MCF 10A (cell line): Measurements from ENCODE around the gene KPNA5. TPM values are rescaled to one million over a fixed set of nuclear protein-coding genes. Genes with fewer than 3 reads are reported as not detected.

Experiments used
- BruUV-seq: library from RNA; stranded (reverse); fragments of 400-500 nt; replicated peaks from 2 replicates; lab custom pipeline; 2021; lab: Mats Ljungman, UMichigan
- CTCF ChIA-PET: fragments of 300-600 bp; sonication (Branson Sonifier 250); formaldehyde crosslinking; extraction: SDS; loops from one replicate; lab custom pipeline; 2021; ENCODE audit warnings: antibody characterized with exemption, inconsistent platforms; lab: Yijun Ruan, JAX
- POLR2A ChIA-PET: fragments of 300-600, 350-650 bp; sonication (Branson Sonifier 250); formaldehyde crosslinking; extraction: SDS; loops from one replicate; lab custom pipeline; 2020; ENCODE audit warnings: antibody characterized with exemption, inconsistent platforms; lab: Yijun Ruan, JAX
- DNase-seq: peaks from one replicate; pipeline ENCODE4 v3.0.0-alpha.2; 2018; ENCODE audit not compliant: unreplicated experiment
- H3K27ac Mint-ChIP-seq: one replicate; pipeline ENCODE4 v1.8.0; 2022; ENCODE audit warnings: mild to moderate bottlenecking, low read depth, mixed read lengths; ENCODE audit not compliant: unreplicated experiment
- H3K27me3 Mint-ChIP-seq: one replicate; pipeline ENCODE4 v1.8.0; 2022; ENCODE audit warnings: mixed read lengths; ENCODE audit not compliant: insufficient read depth, unreplicated experiment
- H3K36me3 Mint-ChIP-seq: one replicate; pipeline ENCODE4 v1.8.0; 2022; ENCODE audit warnings: mild to moderate bottlenecking, moderate library complexity, mixed read lengths; ENCODE audit not compliant: insufficient read depth, unreplicated experiment
- H3K4me1 Mint-ChIP-seq: one replicate; pipeline ENCODE4 v1.8.0; 2022; ENCODE audit warnings: mixed read lengths; ENCODE audit not compliant: insufficient read depth, unreplicated experiment
- H3K4me3 Mint-ChIP-seq: one replicate; pipeline ENCODE4 v1.8.0; 2022; ENCODE audit warnings: mild to moderate bottlenecking, moderate library complexity, mixed read lengths; ENCODE audit not compliant: unreplicated experiment
- H3K9me3 Mint-ChIP-seq: one replicate; pipeline ENCODE4 v1.8.0; 2022; ENCODE audit warnings: mixed read lengths; ENCODE audit not compliant: unreplicated experiment
- CTCF ChIP-seq: fragments of 200-600 bp; IDR thresholded peaks from one replicate; pipeline ENCODE4 v1.8.0; 2022; ENCODE audit warnings: antibody characterized with exemption, mild to moderate bottlenecking; ENCODE audit not compliant: unreplicated experiment
- intact Hi-C: fragments of 100-400 bp; cut with micrococcal nuclease; formaldehyde crosslinking; loops from 2 replicates; pipeline ENCODE4 v1.14.1; 2022
- total RNA-seq: library from RNA; stranded (reverse); gene quantifications from 2 replicates; pipeline ENCODE4 v1.2.3, GENCODE V29; 2022

The KPNA5 gene
- total RNA-seq, 1 experiment from 2014 or later: 6.0 TPM

GRCh38 chr6:116762235-116762634, 81.2 kb downstream of the KPNA5 start:
- Mint-ChIP-seq H3K9me3 (no peaks in the 10 kb centered on the region), H3K4me3 (no peak overlapping the region), H3K27ac (no peak overlapping the region), H3K36me3 (no peaks in the 10 kb centered on the region), H3K4me1 (no peaks in the 10 kb centered on the region), H3K27me3 (peaks cover 46% of the 10 kb centered on the region)
- CTCF ChIA-PET: interaction anchor here (0.6 kb wide), 1 partner anchor 81 kb away, joined by 3 read pairs; no protein-coding TSS in a partner anchor
- no peak for DNase-seq
- intact Hi-C loops: no loop called here
- POLR2A ChIA-PET: no interaction called here
- TF ChIP-seq CTCF: no peak
- no TSS peak for BruUV-seq

DNA sequence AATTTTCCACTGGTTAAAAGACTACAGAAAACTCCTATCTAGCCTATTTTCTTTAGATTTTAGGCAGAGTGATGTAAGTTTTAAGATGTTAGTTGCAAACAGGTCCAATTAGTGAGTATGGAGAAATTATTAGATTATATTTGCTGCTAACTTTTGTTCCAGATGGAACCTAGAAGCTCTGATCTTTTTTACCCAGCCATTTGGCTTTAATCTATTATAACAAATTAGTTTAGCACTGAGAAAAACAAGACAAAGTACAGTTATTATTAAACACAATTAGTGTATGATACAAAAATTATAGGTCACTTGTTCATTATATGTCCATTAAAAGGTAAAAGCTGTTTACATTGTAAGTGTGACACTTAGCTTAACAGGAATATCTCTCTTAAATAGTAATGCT, 82.0 kb downstream of the KPNA5 start:
- H3K9me3 Mint-ChIP-seq: no peaks in the 10 kb centered on the region
- no peak for DNase-seq
- no peak overlapping the region for H3K27ac Mint-ChIP-seq
- ChIA-PET POLR2A (no interaction called here), CTCF (interaction anchor here (1.0 to 1.2 kb wide), 2 partner anchors 16 to 84 kb away, joined by 6 to 7 read pairs; no protein-coding TSS in a partner anchor)
- no peak for TF ChIP-seq CTCF
- no peak overlapping the region for H3K4me3 Mint-ChIP-seq
- no peaks in the 10 kb centered on the region for H3K4me1 Mint-ChIP-seq
- intact Hi-C loops: no loop called here
- no peaks in the 10 kb centered on the region for H3K36me3 Mint-ChIP-seq
- no TSS peak for BruUV-seq
- peaks cover 41% of the 10 kb centered on the region for H3K27me3 Mint-ChIP-seq

GRCh38 chr6:116763906-116764628, 83.1 kb downstream of the KPNA5 start:
- ChIA-PET POLR2A (no interaction called here), CTCF (interaction anchor here (0.6 to 1.0 kb wide), 2 partner anchors 15 to 83 kb away, joined by 3 to 7 read pairs; no protein-coding TSS in a partner anchor)
- no peak for DNase-seq
- no peaks in the 10 kb centered on the region for H3K9me3 Mint-ChIP-seq
- H3K36me3 Mint-ChIP-seq: no peaks in the 10 kb centered on the region
- H3K27ac Mint-ChIP-seq: no peak overlapping the region
- no peaks in the 10 kb centered on the region for H3K4me1 Mint-ChIP-seq
- intact Hi-C loops: no loop called here
- TF ChIP-seq CTCF: no peak
- H3K4me3 Mint-ChIP-seq: no peak overlapping the region
- H3K27me3 Mint-ChIP-seq: peaks cover 36% of the 10 kb centered on the region
- BruUV-seq: no TSS peak

GRCh38 chr6:116764629-116764960, 83.6 kb downstream of the KPNA5 start:
- intact Hi-C loops: no loop called here
- ChIA-PET CTCF (no interaction called here), POLR2A (no interaction called here)
- BruUV-seq: no TSS peak
- Mint-ChIP-seq H3K36me3 (no peaks in the 10 kb centered on the region), H3K27ac (no peak overlapping the region), H3K4me1 (no peaks in the 10 kb centered on the region), H3K4me3 (no peak overlapping the region), H3K27me3 (peaks cover 31% of the 10 kb centered on the region), H3K9me3 (no peaks in the 10 kb centered on the region)
- TF ChIP-seq CTCF: no peak
- no peak for DNase-seq
